ENCODE data around the gene MACROD2. TPM values are rescaled to one million over a fixed set of nuclear protein-coding genes. Genes with fewer than 3 reads are reported as not detected.

MACROD2 gene
- total RNA-seq, 1 experiment from 2014 or later = 1.6 TPM

DNA sequence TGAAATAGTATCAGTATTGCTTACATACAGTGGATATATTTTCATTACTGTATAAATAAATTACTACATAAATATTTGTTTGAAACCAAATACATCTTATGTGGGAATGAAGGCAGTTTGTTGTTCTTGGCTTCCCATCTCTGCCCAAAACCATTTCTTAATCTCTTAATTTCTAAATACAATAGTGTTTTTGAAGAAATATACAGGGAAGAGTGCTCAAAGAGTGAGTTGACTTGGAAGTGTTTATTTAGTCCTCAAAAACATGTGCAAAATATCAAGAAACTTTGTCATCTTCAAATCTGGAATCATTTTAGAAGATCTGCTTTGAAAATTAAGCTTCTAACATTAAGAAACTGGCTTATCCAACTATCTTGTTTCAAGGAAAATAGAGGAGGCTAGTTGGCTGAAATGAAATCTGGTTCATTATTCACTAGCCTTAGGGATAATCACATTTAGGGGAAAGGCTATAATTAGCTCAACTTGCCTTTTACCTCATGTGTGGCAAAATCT lies 601.9 kb downstream of the MACROD2 start:
- Histone ChIP-seq H3K79me1 (ENCODE audit: insufficient read depth, low read depth, low read length, poor library complexity, severe bottlenecking) (no peaks in the 10 kb centered on the region), H4K91ac (ENCODE audit: insufficient read length, low read depth, low read length) (no peak overlapping the region), H3K4me2 (ENCODE audit: insufficient read depth, insufficient read length, low read length) (no peak overlapping the region), H3T11ph (ENCODE audit: low read length) (no peak overlapping the region), H3K23me2 (ENCODE audit: insufficient read length, low read depth, low read length, poor library complexity, severe bottlenecking) (no peaks in the 10 kb centered on the region), H2BK120ac (ENCODE audit: low read depth, low read length, poor library complexity, severe bottlenecking) (no peak overlapping the region), H4K5ac (ENCODE audit: insufficient read length, low read depth, low read length) (no peak overlapping the region), H3K27me3 (ENCODE audit: insufficient read depth, low read length) (no peaks in the 10 kb centered on the region), H4K20me1 (ENCODE audit: control insufficient read depth, insufficient read depth, insufficient read length) (no peaks in the 10 kb centered on the region), H3K27ac (ENCODE audit: insufficient read length, low read depth, low read length) (no peak overlapping the region), H3K23ac (ENCODE audit: insufficient read length, low read depth, low read length) (no peak overlapping the region), H2AK5ac (ENCODE audit: insufficient read length, low read length) (no peak overlapping the region), H2BK12ac (ENCODE audit: insufficient read length, low read depth, low read length) (no peak overlapping the region), H3K9ac (ENCODE audit: extremely low read depth, insufficient read length, low read length) (no peak overlapping the region), H3K4me1 (ENCODE audit: insufficient read depth, low read length) (no peaks in the 10 kb centered on the region), H3K18ac (ENCODE audit: insufficient read length, low read depth, low read length) (no peak overlapping the region), H2BK15ac (ENCODE audit: low read depth, low read length) (no peak overlapping the region), H3K9me3 (ENCODE audit: control insufficient read depth, low read depth, low read length) (no peaks in the 10 kb centered on the region), H3K14ac (ENCODE audit: insufficient read depth, low read length) (no peak overlapping the region), H3K56ac (ENCODE audit: insufficient read length, low read depth, low read length) (no peak overlapping the region), H2BK5ac (ENCODE audit: insufficient read length, low read length) (no peak overlapping the region), H3K4ac (ENCODE audit: low read depth, low read length) (no peak overlapping the region), H4K8ac (replicated peaks; ENCODE audit: insufficient read length, low read depth, low read length) (no peak overlapping the region), H3K79me2 (ENCODE audit: insufficient read depth, low read length) (no peaks in the 10 kb centered on the region), H2BK20ac (ENCODE audit: low read depth, low read length, poor library complexity, severe bottlenecking) (no peak overlapping the region), H2AFZ (ENCODE audit: low read length) (no peak overlapping the region)
- no peaks in the 10 kb centered on the region for H3K36me3 Mint-ChIP-seq (ENCODE audit: insufficient read depth in 1 of 3, low read depth in 3 of 3)
- TF ChIP-seq, protein P1, sequence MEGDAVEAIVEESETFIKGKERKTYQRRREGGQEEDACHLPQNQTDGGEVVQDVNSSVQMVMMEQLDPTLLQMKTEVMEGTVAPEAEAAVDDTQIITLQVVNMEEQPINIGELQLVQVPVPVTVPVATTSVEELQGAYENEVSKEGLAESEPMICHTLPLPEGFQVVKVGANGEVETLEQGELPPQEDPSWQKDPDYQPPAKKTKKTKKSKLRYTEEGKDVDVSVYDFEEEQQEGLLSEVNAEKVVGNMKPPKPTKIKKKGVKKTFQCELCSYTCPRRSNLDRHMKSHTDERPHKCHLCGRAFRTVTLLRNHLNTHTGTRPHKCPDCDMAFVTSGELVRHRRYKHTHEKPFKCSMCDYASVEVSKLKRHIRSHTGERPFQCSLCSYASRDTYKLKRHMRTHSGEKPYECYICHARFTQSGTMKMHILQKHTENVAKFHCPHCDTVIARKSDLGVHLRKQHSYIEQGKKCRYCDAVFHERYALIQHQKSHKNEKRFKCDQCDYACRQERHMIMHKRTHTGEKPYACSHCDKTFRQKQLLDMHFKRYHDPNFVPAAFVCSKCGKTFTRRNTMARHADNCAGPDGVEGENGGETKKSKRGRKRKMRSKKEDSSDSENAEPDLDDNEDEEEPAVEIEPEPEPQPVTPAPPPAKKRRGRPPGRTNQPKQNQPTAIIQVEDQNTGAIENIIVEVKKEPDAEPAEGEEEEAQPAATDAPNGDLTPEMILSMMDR (conservative IDR thresholded peaks at IDR 0.05) = no peak
- H3K4me3 Mint-ChIP-seq = no peak overlapping the region
- no peak for DNase-seq
- no peaks in the 10 kb centered on the region for H3K27me3 Mint-ChIP-seq (ENCODE audit: low read depth)
- peaks cover 5 to 7% of the 10 kb centered on the region in 2 experiments; a peak in 3 of 4 replicates for H3K4me1 Mint-ChIP-seq
- no peak overlapping the region for H3K27ac Mint-ChIP-seq
- no peaks in the 10 kb centered on the region; a peak in 1 of 5 replicates for H3K9me3 Mint-ChIP-seq

Data from H9 (cell line).